Neural crest cell (in vitro differentiated cells): Measurements from ENCODE around the gene ABCC2. TPM values are rescaled to one million over a fixed set of nuclear protein-coding genes. Genes with fewer than 3 reads are reported as not detected.

Experiments
- DNase-seq: peaks from one replicate; pipeline ENCODE4 v3.0.0; 2021; ENCODE audit warnings: low read depth, mixed read lengths, low spot score
- H3K27ac Mint-ChIP-seq: one replicate; pipeline ENCODE4 v1.8.0; 2021; ENCODE audit warnings: mild to moderate bottlenecking, mixed read lengths; ENCODE audit not compliant: unreplicated experiment
- H3K27me3 Mint-ChIP-seq: 2 replicates; pipeline ENCODE4 v1.8.0; 2021; ENCODE audit warnings: low read depth, mild to moderate bottlenecking, mixed read lengths
- H3K36me3 Mint-ChIP-seq: 2 replicates; pipeline ENCODE4 v1.8.0; 2021; ENCODE audit warnings: low read depth, mild to moderate bottlenecking, mixed read lengths
- H3K4me1 Mint-ChIP-seq: 2 replicates; pipeline ENCODE4 v1.8.0; 2021; ENCODE audit warnings: mixed read lengths
- H3K4me3 Mint-ChIP-seq: one replicate; pipeline ENCODE4 v1.8.0; 2021; ENCODE audit warnings: mild to moderate bottlenecking, mixed read lengths
- H3K9me3 Mint-ChIP-seq: 2 replicates; pipeline ENCODE4 v1.8.0; 2021; ENCODE audit warnings: mixed read lengths
- total RNA-seq: library from RNA; stranded (reverse); gene quantifications from 2 replicates; pipeline ENCODE4 v1.2.1, GENCODE V29; 2021
- TF ChIP-seq, protein P1 (sequence below): fragments of 200-600 bp; sonication (generic); conservative IDR thresholded peaks from 2 replicates; pipeline ENCODE4 v1.5.0; 2021; ENCODE audit warnings: antibody characterized with exemption, mild to moderate bottlenecking

ABCC2 gene
- total RNA-seq, 1 donor from 2014 or later: 5.9 TPM

DNA sequence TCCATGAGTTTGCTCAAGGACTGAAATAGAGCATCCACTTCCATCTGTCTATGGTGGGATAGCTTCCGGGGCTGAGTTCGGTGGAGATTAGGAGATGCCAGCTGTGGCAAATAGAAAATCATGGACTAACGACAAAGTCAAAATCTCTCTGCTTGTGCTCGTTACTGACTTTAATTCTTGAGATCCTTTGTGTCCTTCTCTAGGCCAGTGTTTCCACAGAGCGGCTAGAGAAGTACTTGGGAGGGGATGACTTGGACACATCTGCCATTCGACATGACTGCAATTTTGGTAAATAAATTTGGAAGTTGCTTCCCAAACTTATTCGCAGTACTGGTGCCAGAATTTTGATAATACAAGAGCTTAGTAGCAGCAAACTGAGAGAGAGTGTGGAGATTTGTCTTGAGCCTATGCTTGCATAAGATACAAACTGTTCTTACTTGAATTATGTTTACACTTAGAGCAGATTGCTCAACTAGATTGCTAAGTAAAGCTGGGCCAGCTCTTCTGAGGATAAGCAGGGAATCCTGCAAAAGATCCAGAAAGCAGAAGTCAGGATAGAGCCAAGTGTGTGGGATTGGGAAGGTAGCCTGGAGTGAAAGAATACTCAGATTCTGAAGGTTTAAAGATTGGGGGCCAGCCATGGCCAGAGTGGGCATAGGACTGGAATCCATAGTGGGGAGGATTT is 27.6 kb downstream of the ABCC2 start:
- TF ChIP-seq, protein P1, sequence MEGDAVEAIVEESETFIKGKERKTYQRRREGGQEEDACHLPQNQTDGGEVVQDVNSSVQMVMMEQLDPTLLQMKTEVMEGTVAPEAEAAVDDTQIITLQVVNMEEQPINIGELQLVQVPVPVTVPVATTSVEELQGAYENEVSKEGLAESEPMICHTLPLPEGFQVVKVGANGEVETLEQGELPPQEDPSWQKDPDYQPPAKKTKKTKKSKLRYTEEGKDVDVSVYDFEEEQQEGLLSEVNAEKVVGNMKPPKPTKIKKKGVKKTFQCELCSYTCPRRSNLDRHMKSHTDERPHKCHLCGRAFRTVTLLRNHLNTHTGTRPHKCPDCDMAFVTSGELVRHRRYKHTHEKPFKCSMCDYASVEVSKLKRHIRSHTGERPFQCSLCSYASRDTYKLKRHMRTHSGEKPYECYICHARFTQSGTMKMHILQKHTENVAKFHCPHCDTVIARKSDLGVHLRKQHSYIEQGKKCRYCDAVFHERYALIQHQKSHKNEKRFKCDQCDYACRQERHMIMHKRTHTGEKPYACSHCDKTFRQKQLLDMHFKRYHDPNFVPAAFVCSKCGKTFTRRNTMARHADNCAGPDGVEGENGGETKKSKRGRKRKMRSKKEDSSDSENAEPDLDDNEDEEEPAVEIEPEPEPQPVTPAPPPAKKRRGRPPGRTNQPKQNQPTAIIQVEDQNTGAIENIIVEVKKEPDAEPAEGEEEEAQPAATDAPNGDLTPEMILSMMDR: no peak
- H3K4me3 Mint-ChIP-seq: no peak overlapping the region
- H3K27ac Mint-ChIP-seq: no peak overlapping the region
- DNase-seq: no peak
- no peaks in the 10 kb centered on the region for H3K36me3 Mint-ChIP-seq
- no peaks in the 10 kb centered on the region for H3K27me3 Mint-ChIP-seq
- H3K4me1 Mint-ChIP-seq: no peaks in the 10 kb centered on the region
- peaks cover 2% of the 10 kb centered on the region for H3K9me3 Mint-ChIP-seq

DNA sequence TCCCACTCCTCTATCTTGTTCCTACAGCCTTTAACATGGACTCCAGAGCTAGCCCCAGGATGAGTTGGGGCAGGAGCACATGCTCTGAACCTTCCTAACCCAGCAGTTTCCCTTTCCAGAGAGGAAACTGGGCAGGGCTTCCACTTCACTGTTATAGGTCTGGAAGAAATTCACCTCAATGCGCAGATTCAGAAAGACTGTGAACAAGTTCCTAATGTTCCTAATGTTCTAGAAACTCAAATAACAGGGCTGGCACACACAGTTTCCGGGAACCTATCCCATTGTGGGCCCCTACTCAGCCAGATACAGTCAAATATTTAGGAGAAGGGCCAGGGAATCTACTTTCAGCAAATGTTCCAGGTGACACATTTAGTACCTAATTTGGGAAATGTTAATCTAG is 29.7 kb downstream of the ABCC2 start:
- Mint-ChIP-seq H3K27me3 (no peaks in the 10 kb centered on the region), H3K27ac (no peak overlapping the region), H3K36me3 (no peaks in the 10 kb centered on the region), H3K4me3 (no peak overlapping the region), H3K9me3 (peaks cover 5% of the 10 kb centered on the region), H3K4me1 (no peaks in the 10 kb centered on the region)
- no peak for DNase-seq
- TF ChIP-seq, protein P1: no peak

DNA sequence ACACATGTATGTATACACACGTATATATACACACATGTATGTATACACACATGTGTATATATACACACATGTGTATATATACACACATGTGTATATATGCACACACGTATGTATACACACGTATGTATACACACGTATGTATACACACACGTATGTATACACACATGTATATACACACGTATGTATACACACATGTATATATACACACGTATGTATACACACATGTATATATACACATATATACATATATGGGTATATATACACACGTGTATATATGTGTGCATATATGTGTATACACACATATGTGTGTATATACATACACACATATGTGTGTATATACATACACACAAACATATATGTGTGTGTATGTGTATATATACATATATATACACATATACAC is 31.7 kb downstream of the ABCC2 start:
- Mint-ChIP-seq H3K4me1 (no peaks in the 10 kb centered on the region), H3K27ac (no peak overlapping the region), H3K27me3 (no peaks in the 10 kb centered on the region), H3K36me3 (no peaks in the 10 kb centered on the region), H3K9me3 (peaks cover 5% of the 10 kb centered on the region), H3K4me3 (no peak overlapping the region)
- no peak for DNase-seq
- TF ChIP-seq, protein P1: no peak

DNA sequence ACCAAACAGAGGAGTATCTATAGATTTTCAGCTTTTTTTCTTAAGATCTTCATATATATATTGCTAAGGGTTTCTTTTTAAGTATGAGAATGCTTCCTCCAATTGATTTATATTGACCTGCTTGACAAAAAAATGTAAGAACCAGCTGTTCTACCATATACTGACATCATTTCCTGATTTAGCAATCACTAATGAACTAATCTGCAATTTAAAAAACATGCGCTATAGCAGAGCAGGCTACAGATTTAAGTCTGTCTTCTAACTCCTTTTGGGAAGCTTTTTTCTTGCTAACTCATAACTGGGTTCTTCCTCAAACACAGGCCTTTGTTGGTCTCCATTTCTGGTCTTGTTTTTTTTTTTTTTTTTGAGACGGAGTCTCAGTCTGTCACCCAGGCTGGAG is 33.2 kb downstream of the ABCC2 start:
- Mint-ChIP-seq H3K4me1 (no peaks in the 10 kb centered on the region), H3K27me3 (no peaks in the 10 kb centered on the region), H3K4me3 (no peak overlapping the region), H3K9me3 (peaks cover 5% of the 10 kb centered on the region), H3K27ac (no peak overlapping the region), H3K36me3 (no peaks in the 10 kb centered on the region)
- TF ChIP-seq, protein P1: no peak
- no peak for DNase-seq

DNA sequence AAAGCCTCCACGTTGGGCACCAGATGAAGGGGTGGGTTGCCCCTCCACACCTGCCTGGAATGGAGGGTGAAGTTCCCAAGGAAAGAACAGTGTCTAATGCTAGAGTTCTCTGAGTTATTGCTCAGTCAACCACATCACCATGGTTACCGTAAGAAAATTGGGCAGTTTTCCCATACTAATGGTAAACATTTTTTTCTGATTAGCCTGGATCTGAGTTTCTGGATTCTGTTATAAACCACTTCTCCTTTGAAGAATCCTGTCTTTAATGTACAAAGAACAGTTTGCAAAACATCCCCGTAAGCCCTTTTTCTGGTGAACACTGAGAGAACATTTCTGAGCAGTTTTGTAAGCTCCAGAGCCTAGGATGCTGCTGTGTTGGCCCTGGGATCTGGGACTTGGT is 45.5 kb downstream of the ABCC2 start:
- H3K4me1 Mint-ChIP-seq: no peaks in the 10 kb centered on the region
- TF ChIP-seq, protein P1: no peak

More for the DNA sequence above, 45.5 kb downstream of the ABCC2 start:
- no peak for DNase-seq
- Mint-ChIP-seq H3K36me3 (peaks cover 3% of the 10 kb centered on the region), H3K27ac (no peak overlapping the region), H3K4me3 (no peak overlapping the region), H3K27me3 (no peaks in the 10 kb centered on the region), H3K9me3 (peaks cover 2% of the 10 kb centered on the region)
